ENCODE data around the gene TRDN. TPM values are rescaled to one million over a fixed set of nuclear protein-coding genes. Genes with fewer than 3 reads are reported as not detected.
"Not testable (repeated sequence)": the region's sequence is repeated elsewhere in the genome, so short reads cannot be mapped to it uniquely, and the experiment has no call there.

The TRDN gene
- total RNA-seq, 3 donors from 2014 or later: 0.96 TPM; not detected in 2

GRCh38 chr6:123263981-123264380 lies 372.8 kb downstream of the TRDN start:
- peaks cover 3% of the 10 kb centered on the region for H3K36me3 ChIP-seq
- H3K4me3 ChIP-seq: no peak overlapping the region
- intact Hi-C loops (cut with DNase I; ENCODE audit: low total_unique reads): no loop called here
- no peak for DNase-seq (ENCODE audit: low spot score in 2 of 2)
- H3K27ac ChIP-seq: no peak overlapping the region
- H3K27me3 ChIP-seq: no peaks in the 10 kb centered on the region
- H3K9me3 ChIP-seq: no peaks in the 10 kb centered on the region
- no peaks in the 10 kb centered on the region for H3K4me1 ChIP-seq
- no peak for TF ChIP-seq CTCF (IDR thresholded peaks at IDR 0.05)
- TF ChIP-seq POLR2AphosphoS5 (IDR thresholded peaks at IDR 0.05): no peak
- TF ChIP-seq POLR2A (IDR thresholded peaks at IDR 0.05): no peak

- peaks cover 0 to 3% of the 10 kb centered on the region in 2 donors for H3K9me3 ChIP-seq
- H3K36me3 ChIP-seq: no peaks in the 10 kb centered on the region
- H3K4me3 ChIP-seq: no peak overlapping the region
- intact Hi-C loops (cut with DNase I; ENCODE audit: low total_unique reads): no loop called here
- no peak overlapping the region for H3K27ac ChIP-seq
- no peak for TF ChIP-seq CTCF (IDR thresholded peaks at IDR 0.05)
- TF ChIP-seq POLR2AphosphoS5 (IDR thresholded peaks at IDR 0.05): no peak
- TF ChIP-seq POLR2A (IDR thresholded peaks at IDR 0.05): no peak
- H3K4me1 ChIP-seq: no peaks in the 10 kb centered on the region
- DNase-seq (ENCODE audit: low spot score in 2 of 2): no peak
- H3K27me3 ChIP-seq: no peaks in the 10 kb centered on the region
Measured at GRCh38 chr6:123240626-123241025, 396.1 kb downstream of the TRDN start.

- Histone ChIP-seq H3K27me3 (no peaks in the 10 kb centered on the region), H3K36me3 (no peaks in the 10 kb centered on the region), H3K4me1 (no peaks in the 10 kb centered on the region), H3K4me3 (no peak overlapping the region), H3K9me3 (no peaks in the 10 kb centered on the region), H3K27ac (no peak overlapping the region)
- intact Hi-C loops (cut with DNase I; ENCODE audit: low total_unique reads): no loop called here
- TF ChIP-seq POLR2AphosphoS5 (IDR thresholded peaks at IDR 0.05) (no peak), CTCF (IDR thresholded peaks at IDR 0.05) (no peak), POLR2A (IDR thresholded peaks at IDR 0.05) (no peak)
- no peak for DNase-seq (ENCODE audit: low spot score in 2 of 2)
Measured at GRCh38 chr6:123233336-123233735, 403.4 kb downstream of the TRDN start.

- H3K36me3 ChIP-seq; H3K9me3 ChIP-seq; H3K27me3 ChIP-seq; DNase-seq (ENCODE audit: low spot score in 2 of 2); H3K27ac ChIP-seq; H3K4me3 ChIP-seq; intact Hi-C loops (cut with DNase I; ENCODE audit: low total_unique reads); H3K4me1 ChIP-seq: not testable (repeated sequence)
Measured at GRCh38 chr6:123227789-123228188, 409.0 kb downstream of the TRDN start.

GRCh38 chr6:123226398-123226797 lies 410.4 kb downstream of the TRDN start:
- Histone ChIP-seq H3K4me1 (no peaks in the 10 kb centered on the region), H3K36me3 (no peaks in the 10 kb centered on the region), H3K27ac (no peak overlapping the region), H3K27me3 (no peaks in the 10 kb centered on the region), H3K4me3 (no peak overlapping the region), H3K9me3 (no peaks in the 10 kb centered on the region)
- DNase-seq (ENCODE audit: low spot score in 2 of 2): no peak
- TF ChIP-seq CTCF (IDR thresholded peaks at IDR 0.05) (no peak), POLR2AphosphoS5 (IDR thresholded peaks at IDR 0.05) (no peak), POLR2A (IDR thresholded peaks at IDR 0.05) (no peak)
- intact Hi-C loops (cut with DNase I; ENCODE audit: low total_unique reads): no loop called here

GRCh38 chr6:123224077-123224476 lies 412.7 kb downstream of the TRDN start:
- H3K27me3 ChIP-seq: no peaks in the 10 kb centered on the region
- no peaks in the 10 kb centered on the region for H3K36me3 ChIP-seq
- DNase-seq (ENCODE audit: low spot score in 2 of 2): no peak
- H3K4me3 ChIP-seq: no peak overlapping the region
- no peaks in the 10 kb centered on the region for H3K9me3 ChIP-seq
- TF ChIP-seq CTCF (IDR thresholded peaks at IDR 0.05): no peak
- no peak for TF ChIP-seq POLR2AphosphoS5 (IDR thresholded peaks at IDR 0.05)
- TF ChIP-seq POLR2A (IDR thresholded peaks at IDR 0.05): no peak
- no peak overlapping the region for H3K27ac ChIP-seq
- intact Hi-C loops (cut with DNase I; ENCODE audit: low total_unique reads): loop anchor here (5.0 kb wide), 1 partner anchor 743 kb away; no protein-coding TSS in a partner anchor
- no peaks in the 10 kb centered on the region for H3K4me1 ChIP-seq

Measured in breast epithelium (tissue), 4 donors.